Nephron (organoid): ENCODE measurements around the gene FZD4.
"Not testable (repeated sequence)": the region's sequence is repeated elsewhere in the genome, so short reads cannot be mapped to it uniquely, and the experiment has no call there.

ENCODE experiments used
- H3K27ac Mint-ChIP-seq, 3 experiments: 2 replicates each; pipeline ENCODE4 v1.8.0; 2020; ENCODE audit warnings: mixed read lengths in 3 of 3, mild to moderate bottlenecking in 2 of 3, moderate library complexity in 1 of 3
- H3K27me3 Mint-ChIP-seq: 2 replicates; pipeline ENCODE4 v1.8.0; 2021; ENCODE audit warnings: low read depth, mild to moderate bottlenecking, moderate library complexity, mixed read lengths
- H3K36me3 Mint-ChIP-seq: 2 replicates; pipeline ENCODE4 v1.8.0; 2020; ENCODE audit warnings: low read depth, mixed read lengths
- H3K4me1 Mint-ChIP-seq: 2 replicates; pipeline ENCODE4 v1.8.0; 2020; ENCODE audit warnings: mixed read lengths
- H3K4me3 Mint-ChIP-seq, 3 experiments: 2 replicates each; pipeline ENCODE4 v1.8.0; 2020; ENCODE audit warnings: mild to moderate bottlenecking in 3 of 3, mixed read lengths in 3 of 3, moderate library complexity in 2 of 3
- H3K9me3 Mint-ChIP-seq: 2 replicates; pipeline ENCODE4 v1.8.0; 2020; ENCODE audit warnings: mixed read lengths
- CTCF ChIP-seq, 3 experiments: fragments of 200-600 bp; sonication (generic); IDR thresholded peaks; one replicate each; pipeline ENCODE4 v1.5.0; 2021; ENCODE audit warnings: antibody characterized with exemption in 3 of 3; ENCODE audit not compliant: unreplicated experiment in 3 of 3

The FZD4 gene

GRCh38 chr11:86978756-86979608 lies 23.8 kb upstream of the FZD4 start:
- peak; percentile 39 to 58 (median 41) for TF ChIP-seq CTCF (IDR thresholded peaks at IDR 0.05; ENCODE audit: unreplicated experiment in 3 of 3)
- Mint-ChIP-seq H3K36me3 (peaks cover 8% of the 10 kb centered on the region), H3K4me3 (no peak overlapping the region), H3K9me3 (peaks cover 8% of the 10 kb centered on the region), H3K27ac (peak overlapping the region; percentile 7 to 75 (median 14)), H3K4me1 (peaks cover 23% of the 10 kb centered on the region), H3K27me3 (no peaks in the 10 kb centered on the region)

GRCh38 chr11:86978247-86978646 lies 23.1 kb upstream of the FZD4 start:
- H3K27ac Mint-ChIP-seq: peak overlapping the region in 1 of 3 experiments; percentile 7
- H3K27me3 Mint-ChIP-seq: no peaks in the 10 kb centered on the region
- H3K4me3 Mint-ChIP-seq: no peak overlapping the region

GRCh38 chr11:86977441-86978050 lies 22.4 kb upstream of the FZD4 start:
- peaks cover 22% of the 10 kb centered on the region for H3K36me3 Mint-ChIP-seq

More at GRCh38 chr11:86978247-86978646, 23.1 kb upstream of the FZD4 start:
- Mint-ChIP-seq H3K9me3 (peaks cover 15% of the 10 kb centered on the region), H3K4me1 (peaks cover 22% of the 10 kb centered on the region), H3K36me3 (peaks cover 15% of the 10 kb centered on the region)
- no peak for TF ChIP-seq CTCF (IDR thresholded peaks at IDR 0.05; ENCODE audit: unreplicated experiment in 3 of 3)

GRCh38 chr11:86972734-86973133 lies 17.5 kb upstream of the FZD4 start:
- Mint-ChIP-seq H3K36me3 (peaks cover 23% of the 10 kb centered on the region), H3K4me3 (no peak overlapping the region), H3K27ac (no peak overlapping the region), H3K27me3 (no peaks in the 10 kb centered on the region), H3K4me1 (no peaks in the 10 kb centered on the region), H3K9me3 (peaks cover 28% of the 10 kb centered on the region)
- TF ChIP-seq CTCF (IDR thresholded peaks at IDR 0.05; ENCODE audit: unreplicated experiment in 3 of 3): no peak

More at GRCh38 chr11:86977441-86978050, 22.4 kb upstream of the FZD4 start:
- peaks cover 22% of the 10 kb centered on the region for H3K9me3 Mint-ChIP-seq
- H3K27ac Mint-ChIP-seq: no peak overlapping the region
- no peak for TF ChIP-seq CTCF (IDR thresholded peaks at IDR 0.05; ENCODE audit: unreplicated experiment in 3 of 3)
- H3K27me3 Mint-ChIP-seq: no peaks in the 10 kb centered on the region
- no peak overlapping the region for H3K4me3 Mint-ChIP-seq
- H3K4me1 Mint-ChIP-seq: peaks cover 15% of the 10 kb centered on the region

- H3K9me3 Mint-ChIP-seq: peaks cover 44% of the 10 kb centered on the region
- H3K36me3 Mint-ChIP-seq: peaks cover 27% of the 10 kb centered on the region
- no peak overlapping the region for H3K4me3 Mint-ChIP-seq
- no peaks in the 10 kb centered on the region for H3K27me3 Mint-ChIP-seq
- H3K4me1 Mint-ChIP-seq: no peaks in the 10 kb centered on the region
- H3K27ac Mint-ChIP-seq: no peak overlapping the region
- no peak for TF ChIP-seq CTCF (IDR thresholded peaks at IDR 0.05; ENCODE audit: unreplicated experiment in 3 of 3)
These were observed 14.1 kb upstream of the FZD4 start for GRCh38 chr11:86969258-86969657.

- not testable (repeated sequence) for H3K27ac Mint-ChIP-seq, H3K4me3 Mint-ChIP-seq, H3K27me3 Mint-ChIP-seq, H3K4me1 Mint-ChIP-seq
- H3K9me3 Mint-ChIP-seq: peaks cover 36% of the 10 kb centered on the region
- peaks cover 15% of the 10 kb centered on the region for H3K36me3 Mint-ChIP-seq
These were observed 12.4 kb upstream of the FZD4 start for GRCh38 chr11:86967601-86968000.
